HG03060 (cell line): Measurements from ENCODE around the gene GPR68.
"Not testable (repeated sequence)": the region's sequence is repeated elsewhere in the genome, so short reads cannot be mapped to it uniquely, and the experiment has no call there.

ENCODE experiments used
- ATAC-seq: cut with Tn5 transposase; IDR thresholded peaks from one replicate; pipeline ENCODE4 v1.9.1; 2021; ENCODE audit warnings: low read depth, moderate number of reproducible peaks; ENCODE audit not compliant: unreplicated experiment

The GPR68 gene

GRCh38 chr14:91273273-91273884 lies 28.9 kb upstream of the GPR68 start:
- no peak for ATAC-seq

- no peak for ATAC-seq
Observed at GRCh38 chr14:91272341-91273272, 28.1 kb upstream of the GPR68 start.

DNA sequence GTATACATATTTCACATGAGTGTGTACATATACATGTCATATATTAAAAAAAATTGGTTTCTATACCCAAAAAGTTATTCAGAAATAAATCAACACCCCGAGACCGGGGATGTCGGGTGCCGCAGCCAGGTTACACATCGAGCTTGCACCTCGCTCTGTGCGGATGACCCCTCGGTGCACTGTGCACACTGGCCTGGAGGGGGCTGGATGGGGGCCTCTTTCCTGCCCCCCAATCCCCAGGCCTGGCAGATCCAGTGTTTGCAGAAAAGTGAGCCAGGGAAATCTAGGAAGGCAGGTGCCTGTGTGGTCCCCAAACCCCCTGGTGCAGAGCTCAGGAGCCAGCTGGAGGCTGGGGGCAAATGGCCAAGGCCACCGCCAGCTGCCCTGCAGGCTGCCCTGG lies 27.1 kb upstream of the GPR68 start:
- no peak for ATAC-seq

DNA sequence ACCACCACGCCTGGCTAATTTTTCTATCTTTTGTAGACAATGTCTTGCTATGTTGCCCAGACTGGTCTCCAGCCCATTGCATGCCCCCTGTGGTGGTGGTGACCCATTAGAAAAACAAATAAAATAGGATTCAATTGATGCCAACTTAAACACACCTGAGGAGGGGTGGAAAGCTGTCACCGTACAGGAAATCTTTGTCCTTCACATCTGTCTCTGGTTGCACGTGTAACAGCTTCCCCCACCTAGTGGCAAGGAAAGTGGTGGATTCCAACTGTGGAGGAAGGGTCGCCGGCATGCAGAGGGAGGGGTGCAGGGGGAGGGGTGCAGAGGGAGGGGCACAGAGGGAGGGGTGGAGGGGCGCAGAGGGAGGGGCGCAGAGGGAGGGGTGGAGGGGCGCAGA lies 26.1 kb upstream of the GPR68 start:
- no peak for ATAC-seq

GRCh38 chr14:91270188-91270587 lies 25.7 kb upstream of the GPR68 start:
- ATAC-seq: no peak

- ATAC-seq: no peak
Observed at GRCh38 chr14:91269076-91269991, 24.8 kb upstream of the GPR68 start.

- ATAC-seq: no peak
Observed at GRCh38 chr14:91267965-91268437, 23.5 kb upstream of the GPR68 start.

GRCh38 chr14:91266276-91266675 lies 21.8 kb upstream of the GPR68 start:
- not testable (repeated sequence) for ATAC-seq

DNA sequence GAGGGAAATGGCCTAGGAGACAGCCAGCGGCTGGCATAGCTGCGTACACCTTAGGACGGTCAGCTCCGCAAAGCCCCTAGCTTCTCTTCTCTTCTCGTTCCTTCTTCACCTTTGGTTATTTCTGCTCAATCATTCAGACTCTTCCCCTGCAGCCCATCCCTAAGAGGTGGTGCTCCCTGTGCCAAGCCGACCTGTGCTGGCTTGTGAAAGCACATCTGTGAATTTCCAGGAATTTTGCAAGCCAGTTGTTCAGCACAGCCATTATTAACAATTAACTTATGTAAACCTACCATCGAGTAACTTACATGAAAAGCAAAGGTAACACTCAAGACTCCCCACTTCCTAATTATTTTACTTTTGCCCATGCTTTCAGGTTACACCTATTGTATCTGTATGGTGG lies 20.9 kb upstream of the GPR68 start:
- no peak for ATAC-seq

- ATAC-seq: no peak
Observed at GRCh38 chr14:91264151-91265150, 19.9 kb upstream of the GPR68 start.

DNA sequence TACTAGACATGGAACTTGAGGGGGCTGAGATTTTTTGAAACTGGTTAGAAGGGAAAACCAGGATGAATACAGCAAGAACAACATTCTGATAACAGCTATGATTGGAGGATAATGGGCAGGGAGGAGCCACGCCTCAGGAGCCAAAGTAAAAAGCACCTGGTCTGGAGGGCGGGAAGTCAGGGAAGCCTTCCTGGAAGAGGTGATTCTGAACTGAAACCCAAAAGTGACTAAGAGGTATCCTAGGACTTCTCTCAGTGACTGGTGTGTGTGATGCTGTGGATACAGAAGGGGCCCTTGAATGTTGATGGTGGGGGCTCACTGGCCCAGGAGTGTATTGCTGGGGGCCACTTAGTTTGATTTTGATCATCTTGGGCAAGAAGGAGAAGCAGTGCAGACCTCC lies 18.8 kb upstream of the GPR68 start:
- ATAC-seq: no peak

GRCh38 chr14:91261986-91262549 lies 17.6 kb upstream of the GPR68 start:
- ATAC-seq: no peak

DNA sequence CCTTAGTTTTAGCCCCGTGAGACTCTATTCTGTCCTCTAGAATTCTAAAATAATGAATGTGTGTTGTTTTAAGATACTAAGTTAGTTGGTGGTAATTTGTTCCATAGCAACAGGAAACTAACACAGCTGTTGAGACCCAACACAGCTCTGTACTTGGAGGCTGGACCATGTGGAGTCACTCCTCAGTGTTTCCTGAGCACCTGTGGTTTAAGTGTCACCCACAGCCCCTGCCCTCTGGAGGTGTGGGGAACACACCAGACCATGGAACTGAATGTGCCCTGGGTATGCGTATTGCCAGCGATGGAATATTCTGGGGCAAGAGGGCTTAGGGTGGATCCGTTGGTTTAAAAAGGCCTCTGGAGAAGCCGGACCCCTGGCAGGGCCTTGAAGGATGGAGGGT lies 16.6 kb upstream of the GPR68 start:
- no peak for ATAC-seq

DNA sequence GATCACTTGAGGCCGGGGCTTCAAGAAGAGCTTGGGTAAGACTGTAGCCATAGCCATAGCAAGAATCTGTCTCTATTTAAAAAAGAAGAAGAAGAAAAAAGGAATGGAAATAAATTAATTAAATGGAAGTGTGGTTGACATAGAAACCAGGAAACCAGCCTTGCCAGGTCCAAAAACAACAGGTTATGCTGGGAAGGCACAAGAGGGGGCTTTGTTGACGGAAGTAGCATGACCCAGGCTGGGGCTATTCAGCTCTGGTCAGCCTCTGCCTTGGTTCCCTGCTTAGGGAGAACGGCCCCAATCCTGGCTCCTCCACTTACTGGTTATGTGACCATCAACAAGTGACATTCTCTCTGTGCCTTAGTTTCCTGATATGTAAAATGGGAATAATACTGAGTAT lies 14.4 kb upstream of the GPR68 start:
- no peak for ATAC-seq

GRCh38 chr14:91258011-91258618 lies 13.6 kb upstream of the GPR68 start:
- no peak for ATAC-seq

DNA sequence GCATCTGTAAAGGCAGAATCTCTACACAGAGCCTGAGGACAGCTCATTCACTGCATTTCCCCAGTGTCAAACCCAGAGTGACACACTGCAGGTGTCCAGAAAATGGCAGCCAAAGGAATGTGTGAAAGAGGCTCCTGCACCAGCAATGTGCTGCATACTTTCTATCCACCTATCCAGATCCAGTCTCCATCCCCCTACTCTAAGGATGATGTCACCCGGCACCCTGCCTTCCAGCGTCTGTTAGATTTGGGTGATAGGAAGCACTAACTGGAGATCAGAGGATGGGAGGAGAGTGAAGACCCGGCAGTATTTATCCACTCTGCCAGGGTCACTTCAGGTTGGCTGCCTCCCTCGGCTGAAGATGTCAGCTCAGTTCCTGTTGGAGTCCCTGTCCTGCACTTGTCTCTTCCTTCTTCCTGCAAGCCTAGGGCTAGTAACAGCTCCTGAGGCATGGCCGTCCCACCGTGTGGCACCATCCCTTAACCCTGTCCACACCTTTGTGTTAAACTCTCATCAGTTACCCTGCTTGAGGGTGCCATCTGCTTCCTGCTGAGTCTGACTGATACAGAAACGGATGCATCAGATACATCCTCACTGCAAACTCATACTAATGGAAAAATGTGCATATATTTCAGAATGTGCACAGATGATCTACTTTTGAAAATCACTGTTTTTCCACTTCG lies 13.0 kb upstream of the GPR68 start:
- ATAC-seq: no peak

DNA sequence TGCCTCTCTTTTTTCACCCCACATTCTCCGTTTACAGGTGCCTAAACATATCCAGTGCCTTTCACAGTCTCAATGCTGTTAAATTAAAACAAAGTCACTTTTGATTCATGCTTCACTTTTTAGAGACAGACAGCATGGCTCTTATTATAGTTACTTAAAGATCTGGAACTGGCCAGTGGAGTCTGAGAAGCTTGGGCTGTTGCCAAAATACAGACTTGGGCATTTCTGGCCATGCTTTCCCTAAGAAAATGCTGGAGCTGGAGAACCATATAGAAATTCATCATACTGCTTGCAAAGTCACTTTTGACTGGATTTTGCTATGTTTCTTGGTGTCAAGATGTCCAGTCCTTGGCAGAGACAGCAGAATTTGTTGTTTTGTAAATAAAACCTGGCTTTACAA lies 12.2 kb upstream of the GPR68 start:
- no peak for ATAC-seq

GRCh38 chr14:91255026-91255695 lies 10.7 kb upstream of the GPR68 start:
- no peak for ATAC-seq
